Activated naive CD4-positive, alpha-beta T cell (primary cell): ENCODE measurements around the gene STPG3.

Experiments used
- DNase-seq, 4 experiments: peaks; one replicate each; lab custom pipeline; 2025; lab: John Stamatoyannopoulos, UW

The STPG3 gene

DNA sequence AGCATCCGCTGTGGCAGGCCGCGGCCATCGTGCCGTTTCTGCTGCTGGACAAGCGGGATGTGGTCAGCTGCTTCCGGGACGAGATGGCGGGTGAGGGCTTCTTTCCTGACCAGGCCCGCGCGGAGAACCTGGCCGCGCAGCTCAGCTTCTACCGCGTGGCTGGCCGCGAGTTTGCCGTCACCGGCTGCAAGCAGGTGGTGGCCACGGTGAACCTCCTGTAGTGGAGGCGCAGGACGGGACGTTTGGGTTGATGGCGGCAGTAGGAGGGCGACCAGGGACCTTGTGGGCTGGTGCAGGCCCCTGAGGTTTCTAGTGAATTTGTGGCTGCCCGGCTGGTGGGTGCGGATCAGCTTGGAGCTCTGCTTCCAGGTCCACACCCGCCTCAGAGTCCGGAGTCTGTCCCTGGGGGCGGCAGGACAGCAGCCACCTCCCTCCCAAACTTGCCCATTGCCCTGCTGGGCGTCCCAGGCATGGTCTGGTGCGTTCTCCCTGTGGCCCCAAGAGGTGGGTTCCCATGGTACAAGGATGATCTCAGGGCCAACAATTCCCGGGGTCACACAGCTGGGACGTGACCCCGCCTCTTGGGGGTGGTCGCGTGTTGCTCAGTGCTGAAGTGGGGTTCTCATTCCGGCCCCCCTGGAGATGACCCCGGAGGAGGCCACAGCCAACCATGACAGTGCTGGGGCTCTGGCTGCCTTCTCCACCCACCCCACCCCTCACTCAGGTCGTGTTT, 28.8 kb downstream of the STPG3 start:
- DNase-seq = no peak

DNA sequence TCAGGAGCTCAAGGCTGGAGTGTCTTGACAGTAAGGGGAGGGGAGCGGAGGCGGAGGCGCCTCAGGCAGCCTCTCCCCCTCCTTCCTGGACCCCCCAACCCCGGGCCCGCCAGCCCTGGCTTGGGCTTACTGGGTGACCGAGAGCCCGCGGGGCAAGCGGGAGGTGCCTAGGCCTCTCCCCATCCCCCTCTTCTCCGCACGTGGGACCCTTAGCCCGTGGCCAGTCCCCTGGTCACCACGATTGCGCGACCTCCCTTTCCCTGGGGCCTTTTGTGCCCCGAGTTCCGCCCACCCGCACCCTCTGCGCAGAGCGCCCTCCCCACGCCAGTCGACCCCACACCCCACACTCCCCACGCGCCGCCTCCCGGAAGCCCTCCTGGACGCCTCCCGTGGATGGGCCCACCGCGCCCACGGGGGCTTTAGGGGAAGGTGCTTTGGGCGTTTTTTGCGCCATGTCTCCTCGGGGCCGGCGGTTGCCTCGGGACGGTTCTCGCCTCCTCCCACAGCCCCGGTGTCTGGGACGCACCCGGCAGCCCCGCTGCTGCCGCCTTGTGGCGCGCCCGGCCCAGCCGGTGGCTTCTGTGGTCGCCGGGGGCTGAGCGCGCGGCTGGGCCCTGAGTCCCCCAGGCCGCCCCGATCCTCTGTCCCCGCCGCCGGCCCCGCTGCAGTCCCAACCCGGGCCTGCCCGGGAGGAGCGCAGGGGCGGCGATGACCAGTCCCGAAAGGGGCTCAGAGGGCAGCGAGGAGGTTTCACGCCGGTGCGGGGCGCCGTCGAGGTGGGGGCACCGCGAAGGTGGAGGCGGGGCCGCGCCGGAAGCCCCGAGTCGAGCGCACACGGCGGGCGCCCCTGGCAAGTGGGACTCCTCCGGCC, 29.6 kb downstream of the STPG3 start:
- DNase-seq = no peak

DNA sequence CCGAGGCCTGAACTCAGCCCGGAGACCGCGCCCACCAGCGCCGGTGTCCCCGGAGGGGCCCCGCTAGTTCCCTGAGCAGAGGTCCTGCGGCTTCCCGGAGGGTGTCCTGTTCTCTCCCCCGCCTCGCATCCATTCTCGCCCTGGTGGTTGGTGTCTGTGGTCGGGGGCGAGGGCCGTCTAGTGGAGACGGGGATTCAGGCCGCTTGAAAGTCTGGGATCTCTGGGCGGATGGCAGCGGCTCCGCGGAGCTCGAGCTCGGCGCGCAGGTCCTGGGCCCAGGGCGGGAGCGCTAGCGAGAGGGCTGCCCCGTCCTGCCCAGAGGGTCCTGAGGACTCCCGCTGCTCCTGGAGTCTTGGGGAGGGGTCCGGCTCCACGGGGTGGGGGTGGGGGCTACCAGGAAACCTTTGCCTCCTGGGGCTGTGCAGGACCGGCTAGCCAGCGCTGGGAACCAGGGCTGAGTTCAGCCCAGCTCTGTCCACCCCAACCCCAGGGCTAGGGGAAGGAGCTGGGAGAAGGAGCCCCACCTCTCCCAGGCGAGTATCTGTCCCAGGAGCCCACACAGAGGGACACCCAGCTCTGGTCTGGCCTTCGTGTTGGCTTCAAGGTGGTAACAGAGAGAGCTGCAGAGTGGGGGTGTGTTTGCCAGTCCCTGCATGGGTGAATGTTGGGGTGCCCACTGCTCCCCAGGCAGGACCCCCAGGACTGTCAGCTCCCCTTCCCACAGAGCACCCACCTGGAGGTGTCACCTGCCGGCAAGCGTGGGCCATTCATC, 30.4 kb downstream of the STPG3 start:
- DNase-seq = no peak

DNA sequence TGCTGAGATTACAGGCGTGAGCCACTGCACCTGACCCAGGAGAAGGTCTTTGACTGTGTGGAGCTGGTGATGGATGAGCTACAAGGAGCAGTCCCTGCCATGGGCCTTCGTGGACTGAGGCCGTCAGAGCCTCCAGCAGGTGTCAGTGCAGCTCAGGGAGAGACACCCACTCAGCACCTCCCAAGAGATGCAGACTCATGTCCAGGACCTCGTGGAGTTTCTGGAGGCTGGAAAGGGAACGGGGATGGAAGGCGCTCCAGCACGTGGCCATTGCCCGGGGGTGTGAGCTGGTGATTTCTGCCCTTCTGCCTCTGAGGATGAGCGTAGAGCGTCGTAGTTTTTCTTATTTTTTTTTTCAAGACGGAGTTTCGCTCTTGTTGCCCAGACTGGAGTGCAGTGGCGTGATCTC, 35.9 kb downstream of the STPG3 start:
- DNase-seq = peak in 1 of 4 experiments; percentile 16

DNA sequence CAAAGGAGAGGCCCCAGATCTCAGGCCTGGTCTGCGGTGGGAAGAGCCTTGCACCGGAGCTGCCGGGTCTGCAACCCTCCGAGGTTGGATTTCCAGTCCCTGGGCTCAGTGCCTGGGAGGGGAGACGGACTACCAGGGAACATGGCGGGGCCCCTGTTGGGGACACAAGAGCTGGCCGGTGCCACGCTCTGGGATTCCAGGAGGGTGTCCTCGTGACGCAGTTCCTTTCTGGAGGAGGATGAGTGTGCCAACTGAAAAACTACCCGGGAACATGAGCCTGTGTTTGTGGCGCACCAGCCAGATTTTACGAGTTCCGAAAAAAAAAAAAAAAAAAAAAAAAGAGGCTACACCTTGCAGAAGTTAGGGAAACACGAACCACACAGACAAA, 42.0 kb downstream of the STPG3 start:
- no peak for DNase-seq

DNA sequence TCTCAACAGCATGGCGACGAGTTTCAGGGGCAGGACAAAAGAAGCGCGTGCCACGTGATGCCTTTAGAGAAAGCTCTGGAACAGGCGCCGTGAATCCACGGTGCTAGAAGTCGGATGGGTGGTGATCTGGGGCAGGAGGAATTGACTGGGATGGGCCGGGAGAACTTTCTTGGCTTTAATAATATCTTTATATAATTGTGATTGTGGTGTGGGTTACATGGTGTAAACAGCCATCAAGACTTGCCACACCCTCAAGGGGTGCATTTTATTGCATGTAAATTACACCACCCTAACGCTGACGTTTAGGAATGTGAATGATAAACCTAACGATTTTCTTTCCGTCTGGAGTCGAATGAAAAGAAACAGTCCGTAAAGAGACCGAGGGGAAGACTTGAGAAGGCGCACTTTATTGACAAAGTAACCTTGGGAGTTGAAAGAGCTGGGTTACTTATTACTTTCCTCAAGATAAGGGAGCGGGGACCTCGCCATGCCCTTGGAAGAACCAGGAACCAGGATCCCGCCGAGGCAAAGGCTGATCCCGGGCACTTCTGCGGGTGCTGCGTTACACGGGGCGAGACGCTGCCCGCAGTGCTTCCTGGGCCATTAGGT, 42.5 kb downstream of the STPG3 start:
- no peak for DNase-seq

DNA sequence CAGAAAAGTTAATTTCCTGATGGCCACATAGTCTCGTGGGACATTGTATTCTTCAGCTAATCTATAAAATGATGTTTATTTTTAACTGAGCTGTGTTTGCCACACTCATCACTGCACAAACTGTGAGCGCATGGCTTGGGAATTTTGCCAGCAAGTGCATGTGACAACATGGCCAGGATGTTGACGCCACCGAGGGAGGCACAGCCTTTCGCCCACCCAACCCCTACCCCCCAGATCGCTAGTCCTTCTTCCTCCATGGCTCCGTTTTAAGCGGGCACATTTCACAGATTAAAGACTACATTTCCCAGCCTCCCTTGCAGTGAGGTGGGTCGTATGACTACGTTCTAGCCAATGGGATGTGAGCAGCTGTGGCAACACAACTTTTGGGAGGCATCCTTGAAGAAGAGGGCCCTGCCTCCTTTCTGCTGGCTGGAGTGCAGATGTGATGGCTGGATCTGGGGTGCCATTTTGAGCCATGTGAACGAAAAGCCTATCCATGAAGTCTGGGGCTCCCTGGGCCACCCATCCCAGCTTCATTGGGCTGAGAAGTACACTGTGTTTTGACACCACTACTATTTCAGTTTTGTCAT, 43.1 kb downstream of the STPG3 start:
- no peak for DNase-seq

DNA sequence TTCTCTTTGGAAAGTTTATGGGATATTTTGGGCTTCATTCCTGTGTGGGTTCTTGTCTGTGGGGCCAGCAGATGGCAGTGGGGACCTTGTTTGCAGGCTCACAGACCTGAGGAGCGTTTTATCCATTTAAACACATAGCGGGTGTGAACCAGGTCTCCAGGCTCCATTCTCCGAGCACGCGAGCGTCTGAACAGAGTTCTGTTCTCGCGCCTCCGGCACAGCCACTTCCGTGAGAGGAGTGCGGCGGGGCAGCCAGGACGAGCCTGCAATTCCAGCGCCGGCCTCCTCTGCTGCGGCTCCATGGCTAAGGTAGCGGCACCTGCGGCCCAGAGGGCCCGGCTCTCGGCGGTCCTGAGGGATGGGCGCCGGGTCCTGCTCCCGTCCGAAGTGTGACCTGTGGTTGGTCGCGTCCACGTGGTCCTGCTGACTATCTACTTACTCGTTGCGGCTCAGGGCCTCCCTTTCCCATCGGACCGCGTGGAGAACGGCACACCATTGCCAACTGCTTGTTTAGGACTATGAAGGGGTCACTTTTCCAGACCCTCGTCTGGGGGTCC, 43.7 kb downstream of the STPG3 start:
- DNase-seq = no peak

DNA sequence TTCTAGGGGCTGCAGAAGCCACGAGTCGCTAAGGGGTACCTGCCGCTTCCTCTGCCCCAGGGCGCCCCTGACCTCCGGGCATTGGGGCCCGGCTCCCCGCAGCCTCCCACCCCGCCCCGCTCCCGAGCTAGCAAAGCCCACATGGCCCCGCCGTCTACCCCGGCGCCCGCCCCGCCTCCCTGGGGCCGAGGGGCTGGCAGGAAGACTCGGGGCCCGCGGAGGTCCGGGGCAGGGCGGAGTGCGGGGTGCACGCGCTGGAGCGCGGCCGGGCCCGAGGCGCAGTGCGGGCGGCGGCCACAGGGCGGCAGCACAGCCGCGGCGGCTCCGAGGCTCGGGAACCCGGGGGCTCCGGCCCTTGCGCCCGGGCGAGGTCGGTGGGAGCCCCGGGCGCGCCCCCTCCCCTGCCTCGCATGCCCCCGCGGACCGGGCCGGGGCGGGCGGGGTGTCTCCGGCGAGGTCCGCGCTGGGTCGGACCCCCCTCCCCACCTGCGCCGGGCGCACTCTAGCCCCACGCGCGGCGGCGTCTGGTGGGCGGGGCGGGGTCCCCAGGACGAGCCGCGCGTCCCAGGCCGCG, 44.2 kb downstream of the STPG3 start:
- peak in 1 of 4 experiments; percentile 45 for DNase-seq

DNA sequence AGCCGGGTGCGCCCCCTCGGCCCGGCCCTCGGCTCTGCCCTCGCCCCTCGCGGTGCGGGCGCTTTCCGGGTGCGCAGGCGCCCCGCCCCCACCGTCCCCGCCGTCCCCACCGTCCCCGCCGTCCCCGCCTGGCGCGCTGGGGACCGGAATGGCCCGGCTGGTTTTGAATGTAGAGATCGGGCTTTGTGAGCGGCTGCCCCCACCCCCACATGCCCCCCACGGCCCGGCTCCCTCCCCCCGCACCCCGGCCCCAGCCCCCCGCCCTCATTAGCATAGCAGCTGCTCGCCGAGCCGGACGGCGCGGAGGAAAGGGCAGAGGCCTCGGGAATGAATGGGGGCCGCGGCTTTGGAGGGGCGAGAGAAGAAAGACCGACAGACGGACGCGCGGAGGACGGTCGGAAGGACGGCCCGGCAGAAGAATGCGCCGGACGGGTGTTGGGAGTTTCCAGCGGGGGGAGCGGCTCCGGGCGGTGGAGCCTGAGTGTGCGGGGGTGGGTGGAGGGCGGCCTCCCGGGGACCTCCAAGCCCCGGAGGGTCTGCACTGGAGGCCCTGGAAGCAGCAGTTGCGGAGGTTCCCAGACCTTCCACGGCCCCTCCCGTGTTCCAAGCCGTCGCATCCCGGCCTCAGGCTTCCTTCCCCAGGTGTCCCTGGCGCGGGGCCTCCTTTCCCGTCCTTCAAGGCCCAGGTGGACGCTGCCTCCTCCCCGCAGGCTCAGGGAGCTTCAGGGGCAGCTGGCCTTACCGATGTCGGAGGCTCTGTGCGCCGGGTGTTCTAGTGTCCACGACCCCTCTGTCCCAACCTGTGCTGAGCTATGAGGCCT, 45.0 kb downstream of the STPG3 start:
- DNase-seq = no peak

DNA sequence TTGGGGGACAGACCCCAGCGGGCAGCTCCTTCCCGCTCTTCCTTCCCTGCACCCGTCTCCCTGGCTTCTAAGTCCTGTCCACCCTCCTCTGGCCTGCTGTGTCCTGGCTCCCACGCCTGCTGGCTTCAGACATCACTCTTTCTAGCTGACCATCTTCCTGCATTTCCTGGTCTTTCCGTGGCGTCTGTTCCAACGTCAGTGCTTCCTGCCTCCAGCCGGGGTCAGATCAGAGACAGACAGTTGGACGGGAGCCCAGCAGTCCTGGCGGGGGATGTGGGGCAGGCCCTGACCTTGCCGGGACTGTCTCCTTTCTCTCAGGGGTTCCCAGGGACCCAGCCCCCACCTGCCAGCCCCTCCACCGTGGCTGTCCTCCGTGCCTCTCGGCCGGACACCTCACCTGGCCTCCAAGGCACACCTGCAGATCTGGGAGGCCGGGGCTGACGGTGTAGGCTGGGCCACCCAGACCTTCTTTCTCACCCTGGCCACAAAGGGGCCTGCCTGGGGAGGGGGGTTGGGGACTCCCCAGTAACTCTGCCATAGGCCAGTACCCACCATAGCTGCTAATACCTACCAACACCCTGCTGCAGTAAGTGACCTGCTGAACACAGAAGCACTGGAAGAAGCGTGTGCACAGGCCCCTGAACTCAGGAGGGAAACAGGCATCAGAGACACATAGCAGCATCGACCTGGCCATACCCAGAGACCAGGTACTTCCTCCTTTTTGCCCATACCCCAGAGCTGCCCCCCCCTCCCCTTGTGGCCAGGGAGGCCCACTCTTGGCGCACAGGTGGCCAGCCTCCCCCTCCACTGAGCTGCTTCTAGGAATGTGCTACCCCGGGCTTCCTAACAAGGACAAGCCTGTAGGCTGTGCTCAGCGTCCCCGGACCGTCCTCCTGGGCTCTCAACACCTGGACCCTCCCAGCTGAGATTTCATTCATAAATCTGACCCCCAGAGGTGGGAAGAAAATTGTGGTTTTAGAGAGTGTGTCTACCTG, 45.9 kb downstream of the STPG3 start:
- no peak for DNase-seq

DNA sequence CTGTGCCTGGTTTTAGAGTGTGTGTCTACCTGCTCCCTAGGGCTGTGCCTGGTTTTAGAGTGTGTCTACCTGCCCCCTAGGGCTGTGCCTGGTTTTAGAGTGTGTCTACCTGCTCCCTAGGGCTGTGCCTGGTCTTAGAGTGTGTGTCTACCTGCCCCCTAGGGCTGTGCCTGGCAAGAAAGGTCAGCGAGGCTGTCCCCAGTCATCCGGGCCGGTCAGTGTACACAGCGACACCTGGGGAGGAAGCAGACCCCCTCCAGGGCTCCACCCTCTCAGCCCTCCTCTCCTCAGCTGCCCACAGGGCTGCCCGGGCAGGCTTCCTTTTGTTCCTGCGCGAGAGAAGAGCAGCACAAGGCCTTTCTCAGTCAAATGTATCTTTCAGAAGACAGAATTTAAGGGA, 46.9 kb downstream of the STPG3 start:
- DNase-seq = no peak

DNA sequence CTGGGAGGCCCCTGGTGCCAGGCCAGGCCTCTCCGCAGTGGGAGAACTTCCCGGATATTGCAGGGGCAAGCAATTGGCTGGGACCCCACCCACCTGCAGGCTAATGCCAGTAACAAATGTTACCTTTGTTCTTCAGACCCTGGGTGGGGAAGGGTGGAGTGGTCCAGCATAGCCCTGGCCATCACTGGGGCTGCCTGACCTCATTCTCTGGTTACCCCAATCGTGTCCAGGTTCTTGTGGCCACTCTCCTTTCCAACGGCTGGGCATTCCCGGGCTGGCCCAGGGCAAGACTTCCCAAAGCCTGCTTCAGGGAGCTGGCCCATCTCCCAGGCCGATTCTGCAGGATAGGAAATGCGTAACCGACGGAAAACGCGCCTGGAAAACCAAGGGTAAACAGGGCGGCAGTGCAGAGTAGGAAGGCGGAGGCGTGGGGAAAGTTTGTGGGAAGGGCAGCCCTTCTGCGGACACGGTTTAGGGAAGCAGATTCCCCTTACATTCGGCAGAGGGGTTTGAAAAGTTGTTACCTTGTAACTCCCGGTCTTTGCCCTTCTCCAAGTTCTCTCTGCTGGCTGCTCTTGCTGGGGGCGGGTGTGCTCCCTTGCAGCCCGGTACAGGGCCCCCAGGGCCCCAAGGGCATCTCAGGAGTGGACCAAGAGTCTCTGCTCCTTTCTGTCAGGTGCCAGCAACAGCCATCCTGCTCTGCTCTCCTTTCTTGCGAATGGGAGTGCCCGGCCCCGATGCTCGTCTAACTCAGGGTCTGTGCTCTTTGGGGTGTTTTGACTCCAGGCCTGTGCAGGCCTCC, 47.5 kb downstream of the STPG3 start:
- DNase-seq = no peak

DNA sequence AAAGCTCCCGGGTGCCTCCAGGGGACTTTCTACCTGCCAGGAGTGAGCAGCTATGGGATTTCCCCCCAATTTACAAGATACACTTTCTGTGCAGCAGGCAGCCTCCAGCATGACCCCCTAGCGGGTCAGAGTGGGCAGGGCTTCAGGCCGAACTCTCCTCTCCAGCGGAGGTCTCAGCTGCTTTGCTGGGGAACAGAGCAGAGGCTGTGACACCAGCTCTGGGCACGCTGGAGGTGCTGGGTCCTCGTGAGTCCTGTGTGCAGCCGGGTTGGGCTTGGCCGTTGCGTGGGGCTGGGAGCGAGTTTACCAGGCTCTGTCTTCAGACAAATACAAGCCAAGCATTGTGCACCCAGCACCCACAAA, 48.1 kb downstream of the STPG3 start:
- DNase-seq = no peak

DNA sequence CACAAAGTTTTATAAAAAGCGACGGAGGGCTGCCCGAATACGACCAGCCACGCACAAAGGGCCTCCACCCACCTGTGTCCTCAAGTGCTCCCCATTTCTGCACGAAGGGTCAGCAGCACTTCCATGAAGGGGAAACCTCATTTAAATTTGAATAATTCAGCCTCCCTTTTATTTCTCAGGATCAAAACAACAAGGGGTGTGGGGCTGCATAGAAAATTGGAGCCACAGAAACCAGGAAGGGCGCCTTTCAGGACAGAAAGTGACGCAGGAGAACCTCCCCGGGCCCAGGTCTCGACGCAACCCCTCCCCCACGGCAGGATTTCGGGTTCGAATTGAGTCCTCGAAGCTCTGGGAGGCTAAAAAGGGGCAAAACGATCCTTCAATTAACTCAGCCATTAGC, 48.9 kb downstream of the STPG3 start:
- DNase-seq = no peak

DNA sequence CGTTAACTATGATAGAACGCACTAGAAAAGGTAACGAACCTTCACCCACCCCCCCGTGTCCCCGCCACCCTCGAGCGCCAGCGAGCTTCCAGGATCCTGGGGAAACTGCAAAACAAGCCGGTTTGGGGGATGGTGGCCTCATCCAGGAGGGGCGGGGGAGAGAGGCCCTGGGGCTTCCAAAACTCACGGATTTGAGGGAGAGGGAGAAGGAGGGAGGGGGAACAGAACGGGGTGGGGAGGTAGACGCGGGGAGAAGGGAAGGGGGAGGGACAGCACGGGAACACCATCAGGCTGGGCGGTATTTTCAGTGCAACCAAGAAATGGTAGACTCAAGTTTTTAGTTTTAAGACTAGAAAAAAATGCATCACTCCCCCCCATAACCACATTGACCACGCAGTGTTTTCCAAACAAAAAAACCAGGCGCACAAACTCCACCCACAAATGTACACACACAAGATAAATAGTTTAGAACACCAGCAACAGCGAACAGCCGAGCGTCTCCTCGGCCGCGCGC, 49.5 kb downstream of the STPG3 start:
- DNase-seq = no peak

DNA sequence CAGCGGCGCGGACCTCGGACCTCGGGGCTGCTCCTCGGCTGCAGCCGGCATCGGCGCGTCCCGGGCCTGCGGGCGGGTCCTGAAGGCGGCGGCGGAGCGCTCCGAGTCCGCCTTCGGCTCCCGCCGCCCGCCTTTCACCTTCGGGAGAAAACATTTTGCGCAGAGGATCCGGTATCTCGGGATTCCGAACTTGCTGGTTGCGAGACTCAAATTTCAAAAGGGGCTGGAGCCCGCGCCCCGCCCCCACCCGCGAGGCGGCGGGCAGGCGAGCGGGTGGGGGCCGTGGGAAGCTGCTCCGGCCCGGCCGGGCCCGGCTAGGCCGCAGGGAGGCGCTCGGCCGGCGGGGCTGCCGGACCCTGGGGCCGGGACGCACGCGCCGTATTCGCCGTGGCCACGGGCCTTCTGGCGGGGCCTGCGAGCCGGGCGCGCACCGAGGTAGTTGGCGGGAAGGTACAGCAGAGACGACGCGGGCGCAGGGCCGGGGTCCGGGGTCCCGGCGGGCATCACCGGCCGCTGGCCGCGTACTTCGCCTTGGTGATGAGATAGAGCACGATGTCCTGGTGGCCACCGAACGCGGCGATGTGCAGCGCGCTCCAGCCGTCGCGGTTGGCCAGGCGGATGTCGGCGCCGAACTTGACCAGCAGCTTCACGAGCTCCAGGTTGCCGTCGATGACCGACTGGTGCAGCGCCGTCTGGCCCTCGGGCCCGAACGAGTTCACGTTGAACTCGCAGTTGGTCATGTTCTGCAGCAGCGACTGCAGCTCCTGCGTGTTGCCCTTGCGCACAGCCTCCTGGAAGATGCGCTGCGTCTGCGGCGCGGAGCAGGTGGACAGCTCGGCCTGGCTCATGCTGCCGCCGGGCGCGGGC, 50.2 kb downstream of the STPG3 start:
- DNase-seq = no peak
